Keratinocyte (primary cell): Measurements from ENCODE around the gene TLN1.

ENCODE experiments used
- EZH2 ChIP-seq: IDR thresholded peaks from one replicate; pipeline ENCODE4 v1.6.1; 2012; ENCODE audit warnings: inconsistent platforms, mild to moderate bottlenecking, low read length, moderate library complexity
- TF ChIP-seq, protein P1 (sequence below), 3 experiments: IDR thresholded peaks in 1 of 3; conservative IDR thresholded peaks in 1 of 3; optimal IDR thresholded peaks in 1 of 3; 2 replicates in 2 of 3; 3 replicates in 1 of 3; pipeline versions ENCODE3 to v1.5.1; 2011; ENCODE audit warnings: low read length in 3 of 3, mild to moderate bottlenecking in 3 of 3, moderate library complexity in 2 of 3, control low read depth in 1 of 3, inconsistent platforms in 1 of 3; ENCODE audit not compliant: insufficient read depth in 2 of 3; ENCODE audit errors: extremely low read depth in 1 of 3

DNA sequence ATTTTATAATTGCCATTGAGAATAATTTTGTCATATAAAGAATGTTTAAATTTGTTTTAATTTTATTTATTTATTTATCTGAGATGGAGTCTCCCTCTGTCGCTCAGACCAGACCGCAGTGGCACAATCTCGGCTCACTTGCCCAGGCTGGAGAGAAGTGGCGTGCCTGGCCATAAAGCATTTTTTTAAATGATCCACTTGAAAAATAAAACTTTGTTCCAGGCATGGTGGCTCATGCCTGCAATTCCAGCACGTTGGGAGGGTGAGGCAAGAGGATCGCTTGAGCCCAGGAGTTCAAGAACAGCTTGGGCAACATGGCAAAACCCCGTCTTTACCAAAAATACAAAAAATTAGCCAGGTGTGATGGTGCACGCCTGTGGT, 79.2 kb downstream of the TLN1 start:
- TF ChIP-seq, protein P1, sequence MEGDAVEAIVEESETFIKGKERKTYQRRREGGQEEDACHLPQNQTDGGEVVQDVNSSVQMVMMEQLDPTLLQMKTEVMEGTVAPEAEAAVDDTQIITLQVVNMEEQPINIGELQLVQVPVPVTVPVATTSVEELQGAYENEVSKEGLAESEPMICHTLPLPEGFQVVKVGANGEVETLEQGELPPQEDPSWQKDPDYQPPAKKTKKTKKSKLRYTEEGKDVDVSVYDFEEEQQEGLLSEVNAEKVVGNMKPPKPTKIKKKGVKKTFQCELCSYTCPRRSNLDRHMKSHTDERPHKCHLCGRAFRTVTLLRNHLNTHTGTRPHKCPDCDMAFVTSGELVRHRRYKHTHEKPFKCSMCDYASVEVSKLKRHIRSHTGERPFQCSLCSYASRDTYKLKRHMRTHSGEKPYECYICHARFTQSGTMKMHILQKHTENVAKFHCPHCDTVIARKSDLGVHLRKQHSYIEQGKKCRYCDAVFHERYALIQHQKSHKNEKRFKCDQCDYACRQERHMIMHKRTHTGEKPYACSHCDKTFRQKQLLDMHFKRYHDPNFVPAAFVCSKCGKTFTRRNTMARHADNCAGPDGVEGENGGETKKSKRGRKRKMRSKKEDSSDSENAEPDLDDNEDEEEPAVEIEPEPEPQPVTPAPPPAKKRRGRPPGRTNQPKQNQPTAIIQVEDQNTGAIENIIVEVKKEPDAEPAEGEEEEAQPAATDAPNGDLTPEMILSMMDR (optimal IDR thresholded peaks at IDR 0.05 in 1 of 3, IDR thresholded peaks at IDR 0.05 in 1 of 3, conservative IDR thresholded peaks at IDR 0.05 in 1 of 3; ENCODE audit: extremely low read depth in 1 of 3, insufficient read depth in 2 of 3, low read length in 3 of 3), result no peak
- no peak for TF ChIP-seq EZH2
